GM18873 (cell line): ENCODE measurements around the gene STX16.

Source experiments
- ATAC-seq: cut with Tn5 transposase; IDR thresholded peaks from one replicate; pipeline ENCODE4 v1.9.1; 2021; ENCODE audit warnings: mild to moderate bottlenecking, moderate library complexity, moderate number of reproducible peaks; ENCODE audit not compliant: unreplicated experiment, low FRiP score

STX16 gene

GRCh38 chr20:58706975-58707681, 56.0 kb downstream of the STX16 start:
- no peak for ATAC-seq

GRCh38 chr20:58707770-58708169, 56.7 kb downstream of the STX16 start:
- no peak for ATAC-seq

GRCh38 chr20:58708246-58708931, 57.3 kb downstream of the STX16 start:
- no peak for ATAC-seq

DNA sequence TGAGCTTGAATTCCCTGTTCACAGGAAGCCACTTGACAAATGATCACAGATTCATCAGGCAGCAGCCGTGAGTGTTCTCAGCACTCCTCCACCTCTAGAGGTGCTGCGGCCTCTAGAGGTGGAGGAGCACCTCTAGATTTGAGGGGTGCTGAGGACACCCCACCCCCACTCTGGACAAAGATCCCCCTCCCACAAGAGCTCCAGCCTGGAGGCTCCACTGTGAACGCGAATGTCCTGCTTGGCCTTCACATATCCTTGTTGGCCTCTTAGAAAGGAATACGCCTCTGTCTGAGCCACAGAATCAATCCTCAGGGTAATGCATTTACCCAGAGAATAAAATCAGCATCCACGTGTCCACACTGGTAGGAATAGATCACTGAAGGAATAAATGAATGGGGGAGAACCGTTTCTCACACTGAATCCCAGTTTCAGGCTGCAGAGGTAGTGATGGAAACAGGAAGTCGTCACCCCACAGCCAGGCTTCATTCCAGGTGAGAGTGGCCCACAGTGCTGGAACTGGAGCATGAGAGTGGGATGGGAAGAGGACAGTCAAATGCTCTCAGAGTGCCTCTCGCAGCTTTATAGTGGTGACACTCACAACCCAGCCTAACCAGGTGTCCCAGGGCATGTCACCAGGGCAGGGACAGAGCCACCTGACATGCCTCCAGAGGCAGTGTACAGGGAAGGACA, 58.1 kb downstream of the STX16 start:
- ATAC-seq, result no peak

DNA sequence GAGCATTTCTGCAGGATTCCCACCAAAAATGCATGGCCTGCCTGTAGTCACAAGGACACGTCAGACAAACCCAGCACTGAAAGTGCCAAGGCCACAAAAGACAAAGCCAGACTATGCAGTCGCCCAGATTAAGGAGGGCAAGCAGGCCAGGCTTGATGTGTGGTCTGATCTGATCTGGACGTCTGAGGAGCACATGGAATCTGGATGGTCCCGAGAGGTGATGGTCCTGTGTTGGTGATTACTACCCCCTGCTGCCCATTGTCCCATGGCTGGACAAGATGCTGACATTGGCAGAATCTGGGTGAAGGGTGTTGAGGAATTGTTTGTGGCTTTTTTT, 58.6 kb downstream of the STX16 start:
- ATAC-seq, result no peak

- no peak for ATAC-seq
Observed at GRCh38 chr20:58710481-58711265, 59.6 kb downstream of the STX16 start.

DNA sequence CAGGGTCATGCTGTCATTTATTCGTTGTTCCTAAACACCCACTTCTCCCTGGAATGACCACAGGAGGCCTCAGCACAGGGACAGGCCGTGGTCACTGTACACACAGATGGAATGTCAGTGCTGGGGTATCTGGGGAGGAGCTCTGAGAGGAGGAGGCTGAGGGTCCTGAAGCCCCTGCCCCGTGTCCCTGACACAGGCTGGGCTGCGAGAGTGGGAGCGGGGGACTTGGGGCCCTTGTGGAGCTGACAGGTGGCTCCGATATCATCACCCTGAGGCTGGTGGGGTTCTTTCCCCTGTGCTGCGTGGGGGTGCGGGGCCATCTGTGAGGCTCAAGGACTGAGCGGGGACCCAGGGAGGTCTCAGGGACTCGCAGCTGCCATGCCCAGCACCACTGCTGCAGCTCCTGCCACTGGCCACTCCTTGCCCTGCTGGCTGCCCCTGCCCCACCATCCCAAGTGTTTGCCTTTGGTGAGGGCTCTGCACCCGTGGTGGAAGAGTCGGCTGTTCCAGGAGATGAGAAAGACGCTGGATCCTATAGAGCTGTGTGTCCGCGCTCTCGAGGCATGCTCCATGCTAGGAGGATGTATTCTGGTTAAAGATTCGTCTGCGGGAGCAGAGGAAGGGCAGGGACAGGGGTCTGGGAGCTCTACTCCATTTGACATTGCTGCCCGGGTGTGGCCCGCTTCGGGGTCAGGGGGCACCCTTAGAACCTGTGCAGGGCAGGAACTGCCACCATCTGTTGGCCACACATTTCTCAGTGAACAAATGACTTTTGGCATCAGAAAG, 60.4 kb downstream of the STX16 start:
- ATAC-seq, result no peak

GRCh38 chr20:58712151-58712791, 61.2 kb downstream of the STX16 start:
- no peak for ATAC-seq

DNA sequence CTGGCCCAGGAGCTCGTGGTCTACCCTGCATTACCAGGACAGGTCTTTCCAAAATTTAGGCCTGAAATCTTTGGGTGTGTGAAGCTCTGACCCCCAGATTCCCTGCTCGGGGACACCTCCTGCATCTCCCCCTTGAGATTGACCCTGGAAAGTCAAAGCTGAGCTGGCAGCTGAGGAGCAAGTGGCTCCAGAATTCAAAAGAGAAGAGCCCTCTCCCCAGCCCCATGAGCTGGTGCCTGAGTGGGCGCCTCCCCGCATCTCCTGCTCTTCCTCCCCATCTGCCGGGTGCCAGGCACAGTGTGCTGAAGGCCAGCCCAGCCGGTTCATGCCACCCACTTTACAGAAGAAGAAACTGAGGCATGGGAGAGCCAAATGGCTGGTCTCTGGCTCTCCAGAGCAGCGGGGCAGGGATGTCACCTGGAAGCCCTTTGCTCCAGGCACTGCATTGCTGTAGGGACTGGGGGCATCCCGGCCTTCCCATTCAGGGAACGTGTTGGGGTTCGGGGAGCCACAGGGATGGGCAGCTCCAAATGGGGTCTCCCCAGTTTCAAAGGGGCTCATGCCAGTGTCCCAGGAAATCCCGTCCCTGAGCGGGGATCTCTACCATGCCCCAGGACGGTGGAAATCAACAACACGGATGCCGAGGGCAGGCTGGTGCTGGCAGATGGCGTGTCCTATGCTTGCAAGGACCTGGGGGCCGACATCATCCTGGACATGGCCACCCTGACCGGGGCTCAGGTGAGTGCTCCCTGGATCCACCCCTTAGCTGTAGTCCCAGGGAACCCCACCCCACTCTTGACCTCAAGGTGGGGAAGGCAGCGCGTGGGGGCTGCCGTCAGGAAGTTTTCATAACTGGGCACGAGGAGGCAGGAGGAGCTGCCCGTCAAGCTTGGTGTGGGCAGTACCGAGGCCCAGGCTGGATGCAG, 62.0 kb downstream of the STX16 start:
- no peak for ATAC-seq

DNA sequence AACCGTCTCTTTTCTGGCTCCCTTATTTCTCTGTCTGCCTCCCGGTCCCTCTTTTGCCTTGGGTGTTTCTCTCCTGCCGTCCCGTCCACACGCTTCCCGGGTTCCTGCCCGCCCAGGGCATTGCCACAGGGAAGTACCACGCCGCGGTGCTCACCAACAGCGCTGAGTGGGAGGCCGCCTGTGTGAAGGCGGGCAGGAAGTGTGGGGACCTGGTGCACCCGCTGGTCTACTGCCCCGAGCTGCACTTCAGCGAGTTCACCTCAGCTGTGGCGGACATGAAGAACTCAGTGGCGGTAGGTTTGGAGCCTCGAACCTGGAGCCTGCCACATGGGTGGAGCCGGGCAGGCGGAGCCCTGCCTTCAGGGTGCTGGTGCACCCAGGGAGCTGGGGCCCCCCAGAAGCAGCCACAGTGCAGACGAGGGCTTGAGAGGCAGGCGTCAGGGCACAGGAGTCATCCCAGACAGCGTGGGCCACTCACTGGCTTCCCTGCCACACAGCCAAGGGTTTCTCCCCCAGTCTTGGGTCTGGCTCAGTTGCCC, 62.8 kb downstream of the STX16 start:
- ATAC-seq, result no peak

GRCh38 chr20:58714340-58714922, 63.3 kb downstream of the STX16 start:
- no peak for ATAC-seq

DNA sequence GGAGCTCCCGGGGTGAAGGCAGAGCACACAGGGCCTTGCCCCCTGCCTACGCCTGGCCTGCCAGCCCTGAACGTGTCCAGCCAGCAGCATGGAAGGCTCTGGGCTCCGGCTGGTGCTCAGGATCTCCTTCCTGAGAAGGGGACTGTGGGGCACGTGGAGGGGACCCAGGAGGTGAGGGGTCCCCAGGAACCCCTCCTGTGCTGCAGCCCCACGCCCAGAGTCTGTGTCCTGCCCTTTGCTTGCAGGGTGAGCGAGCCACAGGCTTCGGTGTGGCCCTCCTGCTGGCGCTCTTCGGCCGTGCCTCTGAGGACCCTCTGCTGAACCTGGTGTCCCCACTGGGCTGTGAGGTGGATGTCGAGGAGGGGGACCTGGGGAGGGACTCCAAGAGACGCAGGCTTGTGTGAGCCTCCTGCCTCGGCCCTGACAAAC, 63.9 kb downstream of the STX16 start:
- no peak for ATAC-seq

GRCh38 chr20:58715391-58715800, 64.3 kb downstream of the STX16 start:
- ATAC-seq, result no peak

GRCh38 chr20:58715801-58716475, 64.9 kb downstream of the STX16 start:
- ATAC-seq, result no peak

DNA sequence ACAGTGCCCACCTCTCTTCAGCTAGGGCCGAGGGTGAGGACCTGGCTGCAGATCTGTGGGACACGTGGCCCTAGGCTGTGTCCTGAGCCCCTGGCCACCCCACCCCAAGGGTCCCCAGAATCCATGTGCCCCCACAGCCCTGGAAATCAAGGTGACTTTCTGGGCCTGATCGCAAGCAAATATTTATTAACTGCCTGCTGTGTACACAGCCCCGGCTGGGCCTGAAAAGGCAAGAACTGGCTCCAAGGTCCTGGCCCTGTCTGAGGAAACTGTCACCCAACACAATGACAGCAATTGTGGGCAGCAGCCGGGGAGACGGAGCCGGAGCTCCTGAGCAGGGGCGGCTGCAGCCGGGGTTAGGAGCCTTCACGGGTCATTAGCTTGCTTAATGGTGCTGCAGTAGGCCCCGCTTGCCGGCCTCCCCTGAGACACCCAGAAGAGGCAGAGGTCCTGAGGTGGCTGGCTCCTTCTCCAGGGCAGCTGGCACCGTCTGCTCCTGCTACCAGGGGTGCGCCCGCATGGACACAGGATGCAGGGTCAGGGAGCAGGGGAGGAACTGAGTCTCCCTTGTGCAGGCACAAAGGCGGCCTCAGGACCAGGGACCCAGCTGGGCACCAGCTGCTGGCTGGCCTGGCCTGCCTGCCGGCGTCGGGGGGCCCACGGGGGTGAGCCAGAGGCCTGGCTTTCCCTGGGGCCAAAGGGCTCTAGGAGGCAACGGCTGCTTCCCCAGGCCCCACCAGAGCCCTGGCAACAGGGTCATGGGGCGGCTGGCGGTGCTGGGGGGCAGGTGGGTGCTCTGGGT, 65.6 kb downstream of the STX16 start:
- ATAC-seq, result no peak

GRCh38 chr20:58717278-58718091, 66.4 kb downstream of the STX16 start:
- no peak for ATAC-seq
